Esophagus (tissue), 2 donors: ENCODE results near the gene ATP2B2. TPM values are rescaled to one million over a fixed set of nuclear protein-coding genes. Genes with fewer than 3 reads are reported as not detected.
"Not testable (repeated sequence)": the region's sequence is repeated elsewhere in the genome, so short reads cannot be mapped to it uniquely, and the experiment has no call there.

Experiments used
- H3K27ac ChIP-seq, 2 donors: one replicate each; pipeline ENCODE4 v1.5.1; 2013; ENCODE audit warnings: low read depth in 2 of 2, mild to moderate bottlenecking in 2 of 2, inconsistent platforms in 1 of 2, low read length in 1 of 2, moderate library complexity in 1 of 2
- H3K27me3 ChIP-seq, 2 donors: one replicate each; pipeline ENCODE4 v1.6.1; 2013; ENCODE audit warnings: low read length in 2 of 2, control low read depth in 1 of 2, mild to moderate bottlenecking in 1 of 2; ENCODE audit not compliant: insufficient read depth in 2 of 2, control insufficient read depth in 1 of 2
- H3K36me3 ChIP-seq, 2 donors: one replicate each; pipeline ENCODE4 v1.6.1; 2013; ENCODE audit warnings: low read length in 1 of 2; ENCODE audit not compliant: control insufficient read depth in 2 of 2, insufficient read depth in 2 of 2
- H3K4me1 ChIP-seq, 2 donors: one replicate each; pipeline ENCODE4 v1.6.1; 2013; ENCODE audit warnings: low read length in 1 of 2; ENCODE audit not compliant: control insufficient read depth in 2 of 2, insufficient read depth in 2 of 2
- H3K4me3 ChIP-seq, 2 donors: one replicate each; pipeline ENCODE4 v1.5.1; 2013; ENCODE audit warnings: low read length in 2 of 2, mild to moderate bottlenecking in 2 of 2, low read depth in 1 of 2, moderate library complexity in 1 of 2
- H3K9me3 ChIP-seq, 2 donors: one replicate each; pipeline ENCODE4 v1.6.1; 2013; ENCODE audit warnings: mild to moderate bottlenecking in 2 of 2, low read depth in 1 of 2, low read length in 1 of 2, moderate library complexity in 1 of 2; ENCODE audit not compliant: control insufficient read depth in 2 of 2, insufficient read depth in 1 of 2
- WGBS, 2 donors: extraction: QIAGEN DNeasy Blood & Tissue Kit; methylation state at CpG; one replicate each; pipeline ENCODE4 v1.1.7; 2013; 5-methylcytosine and 5-hydroxymethylcytosine counted together
- polyA plus RNA-seq, 2 donors: library from polyadenylated mRNA; stranded (reverse); fragments of 200-250 nt; gene quantifications; one replicate each; pipeline ENCODE4 v1.2.3, GENCODE V29; 2013
- donor health status: healthy with polysubstance abuse.
- donor health status: Bipolar disorder and iron deficiency.

ATP2B2 gene
- polyA plus RNA-seq, 2 donors: 0.06 to 0.08 TPM

GRCh38 chr3:10548992-10549391 lies 43.6 kb upstream of the ATP2B2 start:
- H3K4me1 ChIP-seq: peaks cover 0 to 4% of the 10 kb centered on the region in 2 donors
- no peaks in the 10 kb centered on the region for H3K36me3 ChIP-seq
- H3K27me3 ChIP-seq: no peaks in the 10 kb centered on the region
- no peak overlapping the region for H3K27ac ChIP-seq
- H3K9me3 ChIP-seq: no peaks in the 10 kb centered on the region
- H3K4me3 ChIP-seq: no peak overlapping the region

- no peaks in the 10 kb centered on the region for H3K27me3 ChIP-seq
- H3K9me3 ChIP-seq: no peaks in the 10 kb centered on the region
- H3K4me3 ChIP-seq: no peak overlapping the region
- no peak overlapping the region for H3K27ac ChIP-seq
- H3K4me1 ChIP-seq: peaks cover 0 to 4% of the 10 kb centered on the region in 2 donors
- H3K36me3 ChIP-seq: no peaks in the 10 kb centered on the region
- WGBS, 2 donors: 64 to 67% methylated on average over 6 of the region's 6 CpGs
Observed at GRCh38 chr3:10547841-10548783, 42.7 kb upstream of the ATP2B2 start.

GRCh38 chr3:10547413-10547812 lies 42.0 kb upstream of the ATP2B2 start:
- WGBS, 2 donors: 84 to 89% methylated on average over 7 of the region's 7 CpGs
- no peaks in the 10 kb centered on the region for H3K36me3 ChIP-seq
- no peak overlapping the region for H3K4me3 ChIP-seq
- no peaks in the 10 kb centered on the region for H3K9me3 ChIP-seq
- peaks cover 0 to 4% of the 10 kb centered on the region in 2 donors for H3K4me1 ChIP-seq
- H3K27ac ChIP-seq: no peak overlapping the region
- no peaks in the 10 kb centered on the region for H3K27me3 ChIP-seq

- H3K9me3 ChIP-seq: no peaks in the 10 kb centered on the region
- peaks cover 0 to 3% of the 10 kb centered on the region in 2 donors for H3K4me1 ChIP-seq
- no peak overlapping the region for H3K27ac ChIP-seq
- H3K27me3 ChIP-seq: no peaks in the 10 kb centered on the region
- H3K36me3 ChIP-seq: no peaks in the 10 kb centered on the region
- no peak overlapping the region for H3K4me3 ChIP-seq
- 82 to 88% methylated on average over 14 of the region's 14 CpGs for WGBS, 2 donors
Observed at GRCh38 chr3:10546820-10547263, 41.5 kb upstream of the ATP2B2 start.

- no peaks in the 10 kb centered on the region for H3K36me3 ChIP-seq
- H3K4me3 ChIP-seq: no peak overlapping the region
- H3K9me3 ChIP-seq: no peaks in the 10 kb centered on the region
- no peaks in the 10 kb centered on the region for H3K4me1 ChIP-seq
- H3K27me3 ChIP-seq: no peaks in the 10 kb centered on the region
- 74 to 75% methylated on average over 5 of the region's 5 CpGs for WGBS, 2 donors
- no peak overlapping the region for H3K27ac ChIP-seq
Observed at GRCh38 chr3:10546181-10546624, 40.8 kb upstream of the ATP2B2 start.

- no peaks in the 10 kb centered on the region for H3K36me3 ChIP-seq
- no peak overlapping the region for H3K27ac ChIP-seq
- WGBS, 2 donors: 78 to 80% methylated on average over 2 of the region's 2 CpGs
- H3K4me1 ChIP-seq: no peaks in the 10 kb centered on the region
- no peaks in the 10 kb centered on the region for H3K27me3 ChIP-seq
- no peaks in the 10 kb centered on the region for H3K9me3 ChIP-seq
- no peak overlapping the region for H3K4me3 ChIP-seq
Observed at GRCh38 chr3:10542518-10542917, 37.1 kb upstream of the ATP2B2 start.

- H3K4me1 ChIP-seq, H3K27me3 ChIP-seq, H3K27ac ChIP-seq, H3K9me3 ChIP-seq, H3K36me3 ChIP-seq, H3K4me3 ChIP-seq: not testable (repeated sequence)
- 79 to 83% methylated on average over 6 of the region's 6 CpGs for WGBS, 2 donors
Observed at GRCh38 chr3:10540347-10540746, 35.0 kb upstream of the ATP2B2 start.

- Histone ChIP-seq H3K27ac (no peak overlapping the region), H3K9me3 (no peaks in the 10 kb centered on the region), H3K4me1 (no peaks in the 10 kb centered on the region), H3K4me3 (no peak overlapping the region), H3K36me3 (no peaks in the 10 kb centered on the region), H3K27me3 (no peaks in the 10 kb centered on the region)
- 81 to 82% methylated on average over 4 of the region's 4 CpGs for WGBS, 2 donors
Observed at GRCh38 chr3:10534066-10534465, 28.7 kb upstream of the ATP2B2 start.

- Histone ChIP-seq H3K36me3 (no peaks in the 10 kb centered on the region), H3K27me3 (no peaks in the 10 kb centered on the region)
Observed at GRCh38 chr3:10533737-10534023, 28.3 kb upstream of the ATP2B2 start.

More at GRCh38 chr3:10533737-10534023, 28.3 kb upstream of the ATP2B2 start:
- no peak overlapping the region for H3K27ac ChIP-seq
- no peaks in the 10 kb centered on the region for H3K4me1 ChIP-seq
- H3K4me3 ChIP-seq: no peak overlapping the region
- H3K9me3 ChIP-seq: no peaks in the 10 kb centered on the region
